Liver (tissue), 9 donors: ENCODE results near the gene HEXIM1. TPM values are rescaled to one million over a fixed set of nuclear protein-coding genes. Genes with fewer than 3 reads are reported as not detected.

Experiments used
- DNase-seq: peaks from one replicate; pipeline ENCODE4 v3.0.0-alpha.2; 2017; ENCODE audit warnings: low spot score
- H3K27ac ChIP-seq, 2 donors: one replicate each; pipeline ENCODE4 v1.7.0; 2013; ENCODE audit warnings: inconsistent platforms in 2 of 2, low read length in 2 of 2, control low read depth in 1 of 2, low read depth in 1 of 2, mild to moderate bottlenecking in 1 of 2
- H3K27me3 ChIP-seq, 4 donors: one replicate each; pipeline versions ENCODE4 v1.6.1 to v1.7.0; 2013; ENCODE audit warnings: low read length in 3 of 4, inconsistent platforms in 1 of 4, mild to moderate bottlenecking in 1 of 4, moderate library complexity in 1 of 4; ENCODE audit not compliant: control insufficient read depth in 4 of 4, insufficient read depth in 4 of 4
- H3K36me3 ChIP-seq, 4 donors: one replicate each; pipeline versions ENCODE4 v1.6.1 to v1.7.0; 2013; ENCODE audit warnings: low read length in 3 of 4, mild to moderate bottlenecking in 3 of 4, low read depth in 1 of 4, moderate library complexity in 1 of 4; ENCODE audit not compliant: control insufficient read depth in 4 of 4, insufficient read depth in 3 of 4
- H3K4me1 ChIP-seq, 4 donors: one replicate each; pipeline versions ENCODE4 v1.6.1 to v1.7.0; 2013; ENCODE audit warnings: low read length in 3 of 4, mild to moderate bottlenecking in 3 of 4, moderate library complexity in 1 of 4; ENCODE audit not compliant: control insufficient read depth in 4 of 4, insufficient read depth in 4 of 4
- H3K4me3 ChIP-seq, 3 donors: one replicate each; pipeline versions ENCODE4 v1.6.1 to v1.7.0; 2013; ENCODE audit warnings: low read length in 3 of 3, control low read depth in 1 of 3, low read depth in 1 of 3, mild to moderate bottlenecking in 1 of 3
- H3K9ac ChIP-seq, 2 donors: one replicate each; pipeline ENCODE4 v1.7.0; 2013; ENCODE audit warnings: low read length in 2 of 2, mild to moderate bottlenecking in 2 of 2, moderate library complexity in 2 of 2, control low read depth in 1 of 2, low read depth in 1 of 2
- H3K9me3 ChIP-seq, 4 donors: one replicate each; pipeline versions ENCODE4 v1.6.1 to v1.7.0; 2013; ENCODE audit warnings: low read length in 3 of 4; ENCODE audit not compliant: control insufficient read depth in 4 of 4
- ATF3 ChIP-seq: IDR thresholded peaks from 2 replicates; pipeline ENCODE4 v1.6.1; 2016; ENCODE audit warnings: antibody characterized with exemption
- FOXA1 ChIP-seq: IDR thresholded peaks from 2 replicates; pipeline ENCODE4 v1.6.1; 2016; ENCODE audit warnings: antibody characterized with exemption
- FOXA2 ChIP-seq: IDR thresholded peaks from 2 replicates; pipeline ENCODE4 v1.6.1; 2016; ENCODE audit warnings: antibody characterized with exemption
- GABPA ChIP-seq, 2 donors: IDR thresholded peaks in 1 of 2; conservative IDR thresholded peaks in 1 of 2; 2 replicates each; pipeline ENCODE4 v1.6.1; 2016; ENCODE audit warnings: antibody characterized with exemption in 2 of 2, mild to moderate bottlenecking in 1 of 2, moderate library complexity in 1 of 2
- HNF4G ChIP-seq: IDR thresholded peaks from 2 replicates; pipeline ENCODE4 v1.6.1; 2016; ENCODE audit warnings: antibody characterized with exemption
- RAD21 ChIP-seq, 2 donors: IDR thresholded peaks; 2 replicates each; pipeline ENCODE4 v1.6.1; 2016; ENCODE audit warnings: antibody characterized with exemption in 2 of 2, mild to moderate bottlenecking in 2 of 2
- REST ChIP-seq: IDR thresholded peaks from 2 replicates; pipeline ENCODE4 v1.6.1; 2016; ENCODE audit warnings: antibody characterized with exemption, mild to moderate bottlenecking
- SP1 ChIP-seq: IDR thresholded peaks from 2 replicates; pipeline ENCODE4 v1.6.1; 2018; ENCODE audit warnings: antibody characterized with exemption, mild to moderate bottlenecking
- ZBTB33 ChIP-seq: IDR thresholded peaks from 2 replicates; pipeline ENCODE4 v1.6.1; 2016; ENCODE audit warnings: antibody characterized with exemption
- WGBS: extraction: QIAGEN DNeasy Blood & Tissue Kit; methylation state at CpG from one replicate; pipeline ENCODE4 v1.1.7; 2013; 5-methylcytosine and 5-hydroxymethylcytosine counted together
- polyA plus RNA-seq, 2 donors: library from polyadenylated mRNA; stranded (reverse) in 1 of 2; unstranded in 1 of 2; fragments of 200-250 nt in 1 of 2; fragments of >200 nt in 1 of 2; fragmentation: Nextera tagmentation in 1 of 2; extraction: Ambion mirVana in 1 of 2; gene quantifications; one replicate each; pipeline versions ENCODE4 v1.2.1 to v1.2.3, GENCODE V29; 2013 to 2015
- total RNA-seq, 2 donors: library from RNA; depleted of rRNA; stranded (reverse); fragments of >200 nt; gene quantifications; one replicate each; pipeline ENCODE4 v1.2.3, GENCODE V29; 2014
- TF ChIP-seq, protein P1 (sequence below): IDR thresholded peaks from 2 replicates; pipeline ENCODE4 v1.6.1; 2016; ENCODE audit warnings: antibody characterized with exemption
- donor health status: healthy.
- donor health status: healthy.
- donor health status: healthy.
- donor health status: healthy.
- donor health status: healthy.

Gene HEXIM1
- total and polyA plus RNA-seq, 4 donors: 7.4 to 14.3 (median 12.3) TPM

GRCh38 chr17:45150911-45151809 is 2.9 kb downstream of the HEXIM1 start:
- DNase-seq: no peak
- H3K9ac ChIP-seq: peak overlapping the region; percentile 10 to 42
- H3K4me1 ChIP-seq: peaks cover 2 to 38% (median 31%) of the 10 kb centered on the region in 4 donors

More at GRCh38 chr17:45150911-45151809, 2.9 kb downstream of the HEXIM1 start:
- H3K9me3 ChIP-seq: no peaks in the 10 kb centered on the region
- H3K27ac ChIP-seq: peak overlapping the region; percentile 21 to 40
- H3K4me3 ChIP-seq: peak overlapping the region; percentile 1 to 92 (median 67)
- TF ChIP-seq, protein P1, sequence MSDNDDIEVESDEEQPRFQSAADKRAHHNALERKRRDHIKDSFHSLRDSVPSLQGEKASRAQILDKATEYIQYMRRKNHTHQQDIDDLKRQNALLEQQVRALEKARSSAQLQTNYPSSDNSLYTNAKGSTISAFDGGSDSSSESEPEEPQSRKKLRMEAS: no peak
- TF ChIP-seq RAD21 (IDR thresholded peaks at IDR 0.05) (no peak), FOXA1 (no peak), SP1 (no peak), ZBTB33 (no peak), HNF4G (no peak), REST (no peak), GABPA (IDR thresholded peaks at IDR 0.05 in 1 of 2, conservative IDR thresholded peaks at IDR 0.05 in 1 of 2) (no peak), FOXA2 (no peak), ATF3 (no peak)
- H3K36me3 ChIP-seq: no peaks in the 10 kb centered on the region
- WGBS: 28% methylated on average over 8 of the region's 8 CpGs
- no peaks in the 10 kb centered on the region for H3K27me3 ChIP-seq
